Measurements from ENCODE around the gene TRAF1.

Gene TRAF1

GRCh38 chr9:120910643-120911042, 16.0 kb downstream of the TRAF1 start:
- no peak for DNase-seq (ENCODE audit: low spot score)

GRCh38 chr9:120909904-120910303, 16.7 kb downstream of the TRAF1 start:
- peak; percentile 67 for DNase-seq (ENCODE audit: low spot score)

- no peak for DNase-seq (ENCODE audit: low spot score)
Measured at GRCh38 chr9:120905315-120906164, 21.1 kb downstream of the TRAF1 start.

GRCh38 chr9:120904978-120905301, 21.7 kb downstream of the TRAF1 start:
- no peak for DNase-seq (ENCODE audit: low spot score)

- no peak for DNase-seq (ENCODE audit: low spot score)
Measured at GRCh38 chr9:120904061-120904977, 22.3 kb downstream of the TRAF1 start.

- DNase-seq (ENCODE audit: low spot score) = no peak
Measured at GRCh38 chr9:120902569-120903535, 23.7 kb downstream of the TRAF1 start.

GRCh38 chr9:120901755-120902568, 24.6 kb downstream of the TRAF1 start:
- no peak for DNase-seq (ENCODE audit: low spot score)

GRCh38 chr9:120900824-120901223, 25.8 kb downstream of the TRAF1 start:
- no peak for DNase-seq (ENCODE audit: low spot score)

- no peak for DNase-seq (ENCODE audit: low spot score)
Measured at GRCh38 chr9:120899490-120900068, 27.0 kb downstream of the TRAF1 start.

GRCh38 chr9:120898396-120898795, 28.2 kb downstream of the TRAF1 start:
- DNase-seq (ENCODE audit: low spot score) = no peak

- no peak for DNase-seq (ENCODE audit: low spot score)
Measured at GRCh38 chr9:120895951-120896350, 30.6 kb downstream of the TRAF1 start.

- no peak for DNase-seq (ENCODE audit: low spot score)
Measured at GRCh38 chr9:120894321-120895148, 32.1 kb downstream of the TRAF1 start.

GRCh38 chr9:120893611-120894307, 32.8 kb downstream of the TRAF1 start:
- no peak for DNase-seq (ENCODE audit: low spot score)

- peak; percentile 95 for DNase-seq (ENCODE audit: low spot score)
Measured at GRCh38 chr9:120892748-120893610, 33.6 kb downstream of the TRAF1 start.

- peak; percentile 33 for DNase-seq (ENCODE audit: low spot score)
Measured at GRCh38 chr9:120891884-120892747, 34.5 kb downstream of the TRAF1 start.

GRCh38 chr9:120891245-120891883, 35.2 kb downstream of the TRAF1 start:
- peak; percentile 49 for DNase-seq (ENCODE audit: low spot score)
